GOT3 (cell line): ENCODE data around the gene SLC45A1.
"Not testable (repeated sequence)": the region's sequence is repeated elsewhere in the genome, so short reads cannot be mapped to it uniquely, and the experiment has no call there.

Experiments
- DNase-seq: peaks from one replicate; lab custom pipeline; 2025; ENCODE audit warnings: mixed read lengths; lab: John Stamatoyannopoulos, UW

SLC45A1 gene

GRCh38 chr1:8317647-8318381 lies at the start of gene SLC45A1:
Gene SLC45A1 (plus strand): TSS chr1:8318114. CDS start chr1:8324330, 6,216 bp downstream.
- DNase-seq = no peak

GRCh38 chr1:8273036-8273435 lies 44.9 kb upstream of the SLC45A1 start:
- no peak for DNase-seq

GRCh38 chr1:8274352-8274751 lies 43.6 kb upstream of the SLC45A1 start:
- DNase-seq = no peak

- no peak for DNase-seq
These were observed 41.6 kb upstream of the SLC45A1 start for GRCh38 chr1:8276173-8276914.

- DNase-seq = no peak
These were observed 41.0 kb upstream of the SLC45A1 start for GRCh38 chr1:8276932-8277331.

- DNase-seq = not testable (repeated sequence)
These were observed 39.2 kb upstream of the SLC45A1 start for GRCh38 chr1:8278677-8279076.

- no peak for DNase-seq
These were observed 35.9 kb upstream of the SLC45A1 start for GRCh38 chr1:8281843-8282509.

- no peak for DNase-seq
These were observed 34.6 kb upstream of the SLC45A1 start for GRCh38 chr1:8283058-8283884.

- no peak for DNase-seq
These were observed 33.8 kb upstream of the SLC45A1 start for GRCh38 chr1:8284127-8284526.

GRCh38 chr1:8285103-8285502 lies 32.8 kb upstream of the SLC45A1 start:
- no peak for DNase-seq

GRCh38 chr1:8285965-8286364 lies 31.9 kb upstream of the SLC45A1 start:
- DNase-seq = no peak

- no peak for DNase-seq
These were observed 24.8 kb upstream of the SLC45A1 start for GRCh38 chr1:8293118-8293517.

GRCh38 chr1:8293641-8294169 lies 24.2 kb upstream of the SLC45A1 start:
- no peak for DNase-seq

- DNase-seq = no peak
These were observed 23.7 kb upstream of the SLC45A1 start for GRCh38 chr1:8294170-8294697.

GRCh38 chr1:8297245-8297644 lies 20.7 kb upstream of the SLC45A1 start:
- no peak for DNase-seq

GRCh38 chr1:8299963-8300362 lies 18.0 kb upstream of the SLC45A1 start:
- DNase-seq = no peak

GRCh38 chr1:8302081-8302956 lies 15.6 kb upstream of the SLC45A1 start:
- no peak for DNase-seq

GRCh38 chr1:8303141-8303540 lies 14.8 kb upstream of the SLC45A1 start:
- DNase-seq = no peak

- DNase-seq = no peak
These were observed 14.0 kb upstream of the SLC45A1 start for GRCh38 chr1:8303876-8304275.

- DNase-seq = no peak
These were observed 10.3 kb upstream of the SLC45A1 start for GRCh38 chr1:8307628-8308027.
